GM13977 (cell line): Measurements from ENCODE around the gene GARNL3.
A peak's percentile ranks its signal among the peaks of the same experiment; 100 is the strongest.

ENCODE experiments used
- DNase-seq: peaks from one replicate; pipeline ENCODE4 v3.0.0; 2012; ENCODE audit warnings: low spot score
- in situ Hi-C: fragments of 300-500 bp; cut with MboI; formaldehyde crosslinking; loops from one replicate; pipeline ENCODE4 v1.12.0; 2022; ENCODE audit warnings: low sequenced_read_pairs, low pct_unique_long_range_greater_than_20kb, mixed read lengths, inconsistent platforms; ENCODE audit not compliant: unreplicated experiment
- TF ChIP-seq, protein P1 (sequence below): IDR thresholded peaks from 2 replicates; pipeline ENCODE4 v1.5.1; 2012; ENCODE audit warnings: mild to moderate bottlenecking, control low read depth; ENCODE audit not compliant: insufficient read depth; ENCODE audit errors: extremely low read depth, missing control alignments

The GARNL3 gene

DNA sequence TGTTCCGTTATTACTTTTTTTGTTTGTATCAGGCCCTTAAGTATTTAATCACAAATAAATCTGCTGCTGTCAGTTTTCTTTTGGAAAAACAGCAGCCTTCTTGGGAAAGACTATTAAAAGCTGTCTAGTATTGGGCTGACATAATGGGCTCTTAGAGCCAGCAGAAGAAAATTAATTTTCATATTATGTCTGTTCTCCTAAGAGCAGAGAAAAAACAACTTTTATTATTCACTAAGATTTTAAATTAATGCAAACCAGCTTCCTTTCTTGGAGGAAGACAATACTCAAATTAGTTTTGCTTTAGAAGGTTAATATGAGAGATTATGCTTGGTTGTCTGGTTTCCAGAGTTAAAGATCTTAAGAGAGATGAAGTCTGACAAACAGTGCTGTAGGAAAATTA lies 30.6 kb upstream of the GARNL3 start:
- DNase-seq: no peak
- TF ChIP-seq, protein P1, sequence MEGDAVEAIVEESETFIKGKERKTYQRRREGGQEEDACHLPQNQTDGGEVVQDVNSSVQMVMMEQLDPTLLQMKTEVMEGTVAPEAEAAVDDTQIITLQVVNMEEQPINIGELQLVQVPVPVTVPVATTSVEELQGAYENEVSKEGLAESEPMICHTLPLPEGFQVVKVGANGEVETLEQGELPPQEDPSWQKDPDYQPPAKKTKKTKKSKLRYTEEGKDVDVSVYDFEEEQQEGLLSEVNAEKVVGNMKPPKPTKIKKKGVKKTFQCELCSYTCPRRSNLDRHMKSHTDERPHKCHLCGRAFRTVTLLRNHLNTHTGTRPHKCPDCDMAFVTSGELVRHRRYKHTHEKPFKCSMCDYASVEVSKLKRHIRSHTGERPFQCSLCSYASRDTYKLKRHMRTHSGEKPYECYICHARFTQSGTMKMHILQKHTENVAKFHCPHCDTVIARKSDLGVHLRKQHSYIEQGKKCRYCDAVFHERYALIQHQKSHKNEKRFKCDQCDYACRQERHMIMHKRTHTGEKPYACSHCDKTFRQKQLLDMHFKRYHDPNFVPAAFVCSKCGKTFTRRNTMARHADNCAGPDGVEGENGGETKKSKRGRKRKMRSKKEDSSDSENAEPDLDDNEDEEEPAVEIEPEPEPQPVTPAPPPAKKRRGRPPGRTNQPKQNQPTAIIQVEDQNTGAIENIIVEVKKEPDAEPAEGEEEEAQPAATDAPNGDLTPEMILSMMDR: no peak
- in situ Hi-C loops: no loop called here

DNA sequence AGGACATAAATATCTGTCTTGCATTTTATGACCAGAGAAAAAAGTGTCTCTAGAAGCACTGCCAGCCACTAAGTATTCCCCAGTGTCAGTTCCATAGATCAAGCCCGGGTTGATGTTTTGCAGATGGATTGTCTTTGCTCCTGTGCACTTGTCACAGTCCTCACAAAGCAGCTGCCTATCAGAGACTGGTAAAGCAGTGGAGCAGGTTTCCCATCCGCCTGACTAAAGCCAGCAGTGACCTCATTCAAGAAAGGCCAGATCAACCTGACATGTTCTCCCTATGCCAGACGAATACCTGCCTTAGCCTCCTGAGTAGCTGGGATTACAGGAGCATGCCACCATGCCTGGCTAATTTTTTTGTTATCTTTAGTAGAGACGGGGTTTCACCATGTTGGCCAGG lies 26.8 kb upstream of the GARNL3 start:
- in situ Hi-C loops: no loop called here
- TF ChIP-seq, protein P1: no peak
- DNase-seq: no peak

DNA sequence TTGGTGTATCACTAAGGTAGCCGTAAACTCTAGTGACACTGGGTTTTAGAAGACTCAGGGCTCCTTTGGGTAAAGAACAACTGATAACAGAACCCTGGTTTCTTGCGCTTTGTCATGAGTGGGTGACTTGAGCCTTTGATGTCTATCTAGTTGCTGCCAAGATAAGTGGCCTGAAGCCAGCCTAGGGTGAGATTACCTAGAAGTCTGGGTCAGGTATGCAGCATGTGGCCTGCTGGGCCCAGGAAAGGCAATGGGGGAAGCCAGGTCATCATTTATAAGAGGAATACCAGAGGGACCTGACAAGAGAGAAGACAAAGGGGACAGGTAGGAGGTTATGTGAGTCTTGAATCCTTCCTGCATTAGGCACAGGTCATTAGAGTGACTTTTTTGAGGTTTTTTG lies 23.2 kb upstream of the GARNL3 start:
- TF ChIP-seq, protein P1: no peak

DNA sequence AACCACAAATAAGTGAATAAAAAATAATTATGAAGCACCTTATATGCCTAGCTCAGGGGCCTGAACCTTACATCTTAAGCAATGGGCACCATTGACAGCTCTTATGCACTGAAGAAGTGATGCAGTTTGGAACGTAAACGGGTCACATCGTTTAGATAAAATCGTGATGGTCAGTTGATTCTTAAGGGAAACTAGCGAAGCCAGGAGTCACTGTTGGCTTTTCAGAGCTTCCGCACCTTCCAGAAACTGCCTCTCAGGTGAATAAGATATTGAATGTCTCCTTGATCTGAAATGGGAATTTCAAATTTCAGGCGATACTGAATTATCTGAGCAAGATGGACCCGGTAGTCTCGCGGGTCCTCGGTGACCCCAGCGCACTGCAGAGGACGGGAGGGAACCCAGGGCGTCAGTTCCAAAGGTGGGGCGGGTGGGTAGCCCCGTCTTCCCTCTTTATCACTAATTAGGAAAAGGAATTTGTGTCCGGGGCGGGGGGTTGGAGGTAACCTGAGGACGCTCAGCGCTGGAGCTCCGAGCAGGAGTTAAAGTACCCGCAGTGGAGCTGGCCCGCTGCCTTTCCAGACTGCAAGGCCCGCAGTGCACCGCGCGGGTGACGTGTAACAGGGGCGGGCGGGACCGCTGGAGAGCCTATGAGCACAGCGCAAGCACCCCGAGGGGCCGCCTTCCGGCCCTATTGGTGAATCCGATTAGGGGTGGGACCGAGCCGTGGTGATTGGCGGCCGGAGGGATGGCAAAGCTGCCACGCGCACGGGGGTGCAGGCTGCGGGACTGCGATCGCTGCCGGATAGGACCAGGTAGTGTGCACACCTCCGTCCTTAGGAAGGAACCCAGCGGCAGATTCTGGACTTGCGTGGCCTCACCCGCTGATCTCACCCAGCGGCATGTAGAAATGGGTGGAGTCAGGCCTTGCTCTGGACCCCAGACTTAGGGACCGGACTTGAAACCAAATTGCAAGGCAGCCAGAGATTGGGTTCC lies 19.7 kb upstream of the GARNL3 start:
- TF ChIP-seq, protein P1: no peak
- peak; percentile 94 for DNase-seq
- in situ Hi-C loops: no loop called here

More for the DNA sequence above, 23.2 kb upstream of the GARNL3 start:
- in situ Hi-C loops: no loop called here
- no peak for DNase-seq

DNA sequence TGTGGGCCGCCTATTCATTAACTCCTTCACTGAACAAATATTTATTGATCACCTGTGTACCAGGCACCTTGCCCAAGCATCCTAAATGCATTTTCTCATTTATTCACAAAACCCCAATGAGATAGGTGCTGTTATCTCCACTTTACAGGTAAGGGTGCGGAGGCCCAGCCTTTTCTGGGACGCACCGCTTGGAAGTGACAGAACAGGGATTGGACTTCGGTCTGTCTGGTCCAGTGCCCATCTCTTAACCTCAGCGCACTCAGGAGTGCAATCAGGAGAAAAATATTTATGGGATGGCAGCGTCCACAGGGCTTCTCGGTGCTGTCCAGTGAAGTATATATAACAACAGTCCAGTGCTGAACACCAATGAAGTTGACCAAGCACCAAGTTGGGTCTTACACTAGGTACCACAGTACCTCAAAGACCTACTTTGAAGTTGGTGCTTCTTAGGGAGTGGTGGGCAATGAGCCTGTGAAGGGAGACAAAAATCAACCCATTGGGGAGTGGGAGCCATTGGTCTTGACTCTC lies 18.9 kb upstream of the GARNL3 start:
- TF ChIP-seq, protein P1: no peak
- in situ Hi-C loops: no loop called here
- DNase-seq: no peak

DNA sequence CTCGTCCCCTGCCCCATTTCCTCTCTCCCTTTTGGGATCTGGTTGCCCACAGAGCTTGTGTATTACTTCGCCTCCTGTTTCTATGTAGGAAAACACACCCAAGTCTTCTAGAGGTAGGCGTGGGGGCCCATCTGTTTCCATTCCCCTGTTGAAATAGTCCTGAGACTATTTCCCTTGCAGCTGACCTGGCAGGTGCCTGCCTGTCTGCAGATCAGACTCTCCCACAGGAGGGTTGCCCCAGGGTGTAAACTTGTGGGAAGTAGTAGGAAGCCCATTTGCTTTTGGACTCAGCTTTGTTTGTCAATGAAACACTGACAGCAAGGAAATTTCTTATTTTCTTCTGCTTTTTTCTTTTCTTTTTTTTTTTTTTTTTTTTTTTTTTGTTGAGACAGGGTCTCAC lies 16.3 kb upstream of the GARNL3 start:
- in situ Hi-C loops: no loop called here
- TF ChIP-seq, protein P1: no peak
- no peak for DNase-seq
